CD14-positive monocyte (primary cell): ENCODE measurements around the gene ILDR1. TPM values are rescaled to one million over a fixed set of nuclear protein-coding genes. Genes with fewer than 3 reads are reported as not detected.

Experiments used
- DNase-seq, 3 donors: peaks; one replicate each; pipeline ENCODE4 v3.0.0-alpha.2; 2011 to 2022
- H2AFZ ChIP-seq: 2 replicates; pipeline ENCODE4 v1.6.0; 2012; ENCODE audit warnings: mild to moderate bottlenecking, low read depth, low read length, inconsistent platforms; ENCODE audit not compliant: insufficient read depth, poor library complexity, severe bottlenecking
- H3K27ac ChIP-seq, 2 donors: 1 replicate in 1 of 2; 2 replicates in 1 of 2; pipeline ENCODE4 v1.5.1; 2012 to 2013; ENCODE audit warnings: low read length in 2 of 2, control low read depth in 1 of 2, inconsistent platforms in 1 of 2, low read depth in 1 of 2, mild to moderate bottlenecking in 1 of 2
- H3K27me3 ChIP-seq, 2 donors: one replicate each; pipeline versions ENCODE4 v1.6.0 to v1.6.1; 2011 to 2013; ENCODE audit warnings: low read length in 2 of 2; ENCODE audit not compliant: control insufficient read depth in 2 of 2, insufficient read depth in 2 of 2
- H3K36me3 ChIP-seq, 2 donors: replicated peaks in 1 of 2; 1 replicate in 1 of 2; 2 replicates in 1 of 2; pipeline versions ENCODE4 v1.5.1 to v1.6.1; 2012 to 2013; ENCODE audit warnings: low read length in 2 of 2, control low read depth in 1 of 2, inconsistent platforms in 1 of 2, mild to moderate bottlenecking in 1 of 2; ENCODE audit not compliant: insufficient read depth in 2 of 2, control insufficient read depth in 1 of 2
- H3K4me1 ChIP-seq, 2 donors: 1 replicate in 1 of 2; 2 replicates in 1 of 2; pipeline versions ENCODE4 v1.5.1 to v1.6.1; 2012 to 2013; ENCODE audit warnings: low read length in 2 of 2, control low read depth in 1 of 2, inconsistent platforms in 1 of 2, mild to moderate bottlenecking in 1 of 2, moderate library complexity in 1 of 2; ENCODE audit not compliant: insufficient read depth in 2 of 2, control insufficient read depth in 1 of 2
- H3K4me2 ChIP-seq: replicated peaks from 2 replicates; pipeline ENCODE3; 2012; ENCODE audit warnings: low read length, moderate library complexity, mild to moderate bottlenecking; ENCODE audit not compliant: poor library complexity, severe bottlenecking; ENCODE audit errors: extremely low read depth
- H3K4me3 ChIP-seq, 3 experiments: fragments of 200-600 bp in 1 of 3; sonication (generic) in 1 of 3; replicated peaks in 1 of 3; 1 replicate in 2 of 3; 2 replicates in 1 of 3; pipeline ENCODE4 v1.5.1; 2011 to 2013; ENCODE audit warnings: low read length in 3 of 3, mild to moderate bottlenecking in 3 of 3, control low read depth in 2 of 3, low read depth in 2 of 3, inconsistent platforms in 1 of 3, moderate library complexity in 1 of 3
- H3K79me2 ChIP-seq: 2 replicates; pipeline ENCODE4 v1.6.0; 2012; ENCODE audit warnings: mild to moderate bottlenecking, control low read depth, inconsistent platforms, low read length, moderate library complexity; ENCODE audit not compliant: insufficient read depth
- H3K9ac ChIP-seq: 2 replicates; pipeline ENCODE4 v1.6.0; 2017; ENCODE audit warnings: low read length, mild to moderate bottlenecking; ENCODE audit not compliant: insufficient read depth, poor library complexity, severe bottlenecking
- H3K9me3 ChIP-seq, 2 donors: replicated peaks in 1 of 2; 1 replicate in 1 of 2; 2 replicates in 1 of 2; pipeline versions ENCODE4 v1.5.1 to v1.6.1; 2012 to 2013; ENCODE audit warnings: low read length in 2 of 2, control low read depth in 1 of 2; ENCODE audit not compliant: control insufficient read depth in 1 of 2, insufficient read depth in 1 of 2
- H4K20me1 ChIP-seq: 2 replicates; pipeline ENCODE4 v1.6.0; 2012; ENCODE audit warnings: mild to moderate bottlenecking, low read length, control low read depth, moderate library complexity; ENCODE audit not compliant: insufficient read depth
- H3K27ac Mint-ChIP-seq, 7 donors: one replicate each; pipeline ENCODE4 v1.8.0; 2020; ENCODE audit warnings: mild to moderate bottlenecking in 7 of 7, mixed read lengths in 7 of 7, moderate library complexity in 6 of 7, inconsistent platforms in 2 of 7
- H3K27me3 Mint-ChIP-seq, 3 donors: one replicate each; pipeline ENCODE4 v1.8.0; 2021 to 2022; ENCODE audit warnings: low read depth in 3 of 3, mild to moderate bottlenecking in 3 of 3, mixed read lengths in 3 of 3, moderate library complexity in 3 of 3, inconsistent platforms in 1 of 3
- H3K36me3 Mint-ChIP-seq, 2 donors: one replicate each; pipeline ENCODE4 v1.8.0; 2020; ENCODE audit warnings: mixed read lengths in 2 of 2, inconsistent platforms in 1 of 2, mild to moderate bottlenecking in 1 of 2
- H3K4me1 Mint-ChIP-seq: one replicate; pipeline ENCODE4 v1.8.0; 2020; ENCODE audit warnings: mild to moderate bottlenecking, mixed read lengths
- H3K4me3 Mint-ChIP-seq, 2 donors: one replicate each; pipeline ENCODE4 v1.8.0; 2020; ENCODE audit warnings: mild to moderate bottlenecking in 2 of 2, mixed read lengths in 2 of 2, moderate library complexity in 1 of 2
- H3K9me3 Mint-ChIP-seq, 7 donors: one replicate each; pipeline ENCODE4 v1.8.0; 2020 to 2022; ENCODE audit warnings: mixed read lengths in 7 of 7, mild to moderate bottlenecking in 6 of 7, moderate library complexity in 6 of 7, inconsistent platforms in 2 of 7
- WGBS: methylation state at CpG from one replicate; pipeline ENCODE4 v1.1.5; 2013; ENCODE audit warnings: missing lambda C conversion rate; ENCODE audit not compliant: insufficient coverage; 5-methylcytosine and 5-hydroxymethylcytosine counted together
- intact Hi-C, 2 donors: fragments of 100-400 bp; cut with micrococcal nuclease; formaldehyde crosslinking; loops; one replicate each; pipeline versions ENCODE4 v1.15.0 to v1.15.1; 2023
- polyA plus RNA-seq, 3 donors: library from polyadenylated mRNA; depleted of rRNA in 1 of 3; unstranded in 2 of 3; stranded (reverse) in 1 of 3; fragments of 300-500 nt in 2 of 3; fragments of >200 nt in 1 of 3; fragmentation: Illumina TruSeq in 2 of 3; gene quantifications; 1 replicate in 2 of 3; 2 replicates in 1 of 3; pipeline ENCODE4 v1.2.3, GENCODE V29; 2012 to 2021
- TF ChIP-seq, protein P1 (sequence below): fragments of 200-600 bp; IDR thresholded peaks from one replicate; pipeline ENCODE4 v1.8.0; 2022; ENCODE audit warnings: antibody characterized with exemption, mild to moderate bottlenecking

The ILDR1 gene
- polyA plus RNA-seq, 3 donors: 0.12 to 0.28 (median 0.20) TPM

DNA sequence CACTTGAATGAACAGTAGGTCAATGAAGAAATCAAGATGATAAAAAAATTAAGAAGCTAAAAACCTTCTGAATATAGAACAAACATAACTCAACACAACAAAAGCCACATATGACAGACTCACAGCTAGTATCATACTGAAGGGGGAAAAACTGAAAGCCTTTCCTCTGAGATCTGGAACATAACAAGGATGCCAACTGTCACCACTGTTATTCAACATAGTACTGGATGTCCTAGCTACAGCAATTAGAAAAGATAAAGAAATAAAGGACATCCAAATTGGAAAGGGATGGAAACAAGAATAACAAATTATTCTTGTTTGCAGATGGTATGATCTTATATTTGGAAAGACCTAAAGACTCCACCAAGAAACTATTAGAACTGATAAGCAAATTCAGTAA, 60.8 kb downstream of the ILDR1 start:
- Mint-ChIP-seq H3K27ac (no peak overlapping the region), H3K4me3 (no peak overlapping the region), H3K27me3 (no peaks in the 10 kb centered on the region), H3K4me1 (peaks cover 25% of the 10 kb centered on the region), H3K36me3 (peaks cover 8 to 22% of the 10 kb centered on the region in 2 donors), H3K9me3 (peaks cover 29 to 47% (median 45%) of the 10 kb centered on the region in 7 donors)
- Histone ChIP-seq H3K36me3 (no peaks in the 10 kb centered on the region), H3K79me2 (no peaks in the 10 kb centered on the region), H3K27me3 (no peaks in the 10 kb centered on the region), H3K9me3 (peaks cover 23 to 26% of the 10 kb centered on the region in 2 donors), H3K9ac (no peak overlapping the region), H2AFZ (no peak overlapping the region), H3K27ac (no peak overlapping the region), H4K20me1 (no peaks in the 10 kb centered on the region), H3K4me2 (no peak overlapping the region), H3K4me3 (no peak overlapping the region), H3K4me1 (peaks cover 30% of the 10 kb centered on the region in 2 donors)
- TF ChIP-seq, protein P1, sequence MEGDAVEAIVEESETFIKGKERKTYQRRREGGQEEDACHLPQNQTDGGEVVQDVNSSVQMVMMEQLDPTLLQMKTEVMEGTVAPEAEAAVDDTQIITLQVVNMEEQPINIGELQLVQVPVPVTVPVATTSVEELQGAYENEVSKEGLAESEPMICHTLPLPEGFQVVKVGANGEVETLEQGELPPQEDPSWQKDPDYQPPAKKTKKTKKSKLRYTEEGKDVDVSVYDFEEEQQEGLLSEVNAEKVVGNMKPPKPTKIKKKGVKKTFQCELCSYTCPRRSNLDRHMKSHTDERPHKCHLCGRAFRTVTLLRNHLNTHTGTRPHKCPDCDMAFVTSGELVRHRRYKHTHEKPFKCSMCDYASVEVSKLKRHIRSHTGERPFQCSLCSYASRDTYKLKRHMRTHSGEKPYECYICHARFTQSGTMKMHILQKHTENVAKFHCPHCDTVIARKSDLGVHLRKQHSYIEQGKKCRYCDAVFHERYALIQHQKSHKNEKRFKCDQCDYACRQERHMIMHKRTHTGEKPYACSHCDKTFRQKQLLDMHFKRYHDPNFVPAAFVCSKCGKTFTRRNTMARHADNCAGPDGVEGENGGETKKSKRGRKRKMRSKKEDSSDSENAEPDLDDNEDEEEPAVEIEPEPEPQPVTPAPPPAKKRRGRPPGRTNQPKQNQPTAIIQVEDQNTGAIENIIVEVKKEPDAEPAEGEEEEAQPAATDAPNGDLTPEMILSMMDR: no peak
- no peak for DNase-seq
- intact Hi-C loops: no loop called here

DNA sequence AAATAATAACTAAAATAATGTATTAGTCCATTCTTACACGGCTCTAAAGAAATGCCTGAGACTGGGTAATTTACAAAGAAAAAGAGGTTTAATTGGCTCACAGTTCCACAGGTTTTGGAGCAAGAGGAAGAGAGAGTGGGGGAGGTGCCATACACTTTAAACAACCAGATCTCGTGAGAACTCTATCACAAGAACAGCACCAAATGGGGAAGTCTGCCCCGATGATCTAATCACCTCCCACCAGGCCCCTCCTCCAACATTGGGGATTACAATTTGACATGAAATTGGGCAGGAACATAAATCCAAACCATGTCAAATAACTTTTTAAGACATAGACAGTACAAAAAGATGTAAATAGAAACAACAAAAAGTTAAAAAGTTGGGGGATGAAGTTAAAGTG, 63.2 kb downstream of the ILDR1 start:
- TF ChIP-seq, protein P1: no peak
- WGBS: no CpG with 5 or more reads among the region's 3 CpGs
- Mint-ChIP-seq H3K9me3 (peaks cover 20 to 37% (median 35%) of the 10 kb centered on the region in 7 donors), H3K4me1 (peaks cover 27% of the 10 kb centered on the region), H3K27ac (peak overlapping the region in 3 of 7 donors; percentile 7 to 50 (median 26)), H3K27me3 (peaks cover 0 to 1% (median 0%) of the 10 kb centered on the region in 3 donors), H3K4me3 (no peak overlapping the region), H3K36me3 (peaks cover 14 to 31% of the 10 kb centered on the region in 2 donors)
- intact Hi-C loops: no loop called here
- Histone ChIP-seq H4K20me1 (no peaks in the 10 kb centered on the region), H2AFZ (no peak overlapping the region), H3K27me3 (no peaks in the 10 kb centered on the region), H3K9me3 (peaks cover 23 to 29% of the 10 kb centered on the region in 2 donors), H3K4me2 (no peak overlapping the region), H3K4me1 (peaks cover 32 to 33% of the 10 kb centered on the region in 2 donors), H3K9ac (no peak overlapping the region), H3K27ac (peak overlapping the region in 1 of 2 donors; percentile 46), H3K36me3 (no peaks in the 10 kb centered on the region), H3K4me3 (peak overlapping the region in 1 of 3 experiments; percentile 44), H3K79me2 (no peaks in the 10 kb centered on the region)
- peak; percentile 45 to 75 (median 53) for DNase-seq
